GM03348 (cell line): ENCODE results near the gene NOP10.
"Not testable (repeated sequence)": the region's sequence is repeated elsewhere in the genome, so short reads cannot be mapped to it uniquely, and the experiment has no call there.

Experiments used
- DNase-seq: peaks from one replicate; pipeline ENCODE4 v3.0.0; 2012; ENCODE audit warnings: low spot score

NOP10 gene

GRCh38 chr15:34358948-34359347 lies 16.0 kb upstream of the NOP10 start:
- DNase-seq: no peak

GRCh38 chr15:34358367-34358766 lies 15.4 kb upstream of the NOP10 start:
- no peak for DNase-seq

- no peak for DNase-seq
Measured at GRCh38 chr15:34357653-34358052, 14.7 kb upstream of the NOP10 start.

GRCh38 chr15:34355241-34355640 lies 12.3 kb upstream of the NOP10 start:
- DNase-seq: no peak

- DNase-seq: no peak
Measured at GRCh38 chr15:34354286-34354685, 11.3 kb upstream of the NOP10 start.

GRCh38 chr15:34353627-34354026 lies 10.7 kb upstream of the NOP10 start:
- no peak for DNase-seq

- DNase-seq: not testable (repeated sequence)
Measured at GRCh38 chr15:34352996-34353395, 10.1 kb upstream of the NOP10 start.

- DNase-seq: no peak
Measured at GRCh38 chr15:34349769-34350168, 6.8 kb upstream of the NOP10 start.

GRCh38 chr15:34348735-34349300 lies 5.9 kb upstream of the NOP10 start:
- no peak for DNase-seq

- no peak for DNase-seq
Measured at GRCh38 chr15:34347951-34348638, 5.2 kb upstream of the NOP10 start.

GRCh38 chr15:34342213-34342736 lies 661 bp downstream of the NOP10 start:
- not testable (repeated sequence) for DNase-seq

- DNase-seq: no peak
Measured at GRCh38 chr15:34341381-34342212, 1.3 kb downstream of the NOP10 start.

- no peak for DNase-seq
Measured at GRCh38 chr15:34339946-34340345, 3.0 kb downstream of the NOP10 start.

- DNase-seq: no peak
Measured at GRCh38 chr15:34338347-34338746, 4.6 kb downstream of the NOP10 start.

GRCh38 chr15:34337557-34338306 lies 5.2 kb downstream of the NOP10 start, which contains the start of gene SLC12A6:
TSS of gene SLC12A6 (minus strand) at chr15:34337781. CDS start at chr15:34336680, 1,101 bp downstream.
- DNase-seq: peak; percentile 99

- DNase-seq: peak; percentile 30
Measured at GRCh38 chr15:34336991-34337556, 5.9 kb downstream of the NOP10 start.

- no peak for DNase-seq
Measured at GRCh38 chr15:34336231-34336990, 6.5 kb downstream of the NOP10 start.

GRCh38 chr15:34335176-34336032 lies 7.5 kb downstream of the NOP10 start:
- DNase-seq: peak; percentile 24

- DNase-seq: no peak
Measured at GRCh38 chr15:34334672-34335071, 8.3 kb downstream of the NOP10 start.

- no peak for DNase-seq
Measured at GRCh38 chr15:34332553-34333120, 10.3 kb downstream of the NOP10 start.
